ENCODE data around the gene CYBA. TPM values are rescaled to one million over a fixed set of nuclear protein-coding genes. Genes with fewer than 3 reads are reported as not detected.

CYBA gene
- polyA plus RNA-seq, 3 donors = 1,168 to 2,376 (median 2,092) TPM

- no peak for DNase-seq
- WGBS (ENCODE audit: insufficient coverage) = 96% methylated on average over 16 of the region's 18 CpGs
- peaks cover 67 to 88% of the 10 kb centered on the region in 2 donors for H3K36me3 ChIP-seq (replicated peaks in 1 of 2; ENCODE audit: control insufficient read depth in 1 of 2, insufficient read depth in 2 of 2, low read length in 2 of 2)
- Mint-ChIP-seq H3K4me1 (no peaks in the 10 kb centered on the region), H3K9me3 (no peaks in the 10 kb centered on the region), H3K27me3 (ENCODE audit: low read depth in 3 of 3) (peaks cover 0 to 6% (median 2%) of the 10 kb centered on the region in 3 donors), H3K36me3 (peaks cover 77 to 92% of the 10 kb centered on the region in 2 donors), H3K4me3 (no peak overlapping the region), H3K27ac (no peak overlapping the region)
- peaks cover 26% of the 10 kb centered on the region for H4K20me1 ChIP-seq (ENCODE audit: insufficient read depth, low read length)
- no peak overlapping the region for H3K4me3 ChIP-seq (replicated peaks in 1 of 3; ENCODE audit: low read depth in 2 of 3, low read length in 3 of 3)
- no peaks in the 10 kb centered on the region for H3K9me3 ChIP-seq (replicated peaks in 1 of 2; ENCODE audit: control insufficient read depth in 1 of 2, insufficient read depth in 1 of 2, low read length in 2 of 2)
- no peak for TF ChIP-seq CTCF (IDR thresholded peaks at IDR 0.05)
- H2AFZ ChIP-seq (ENCODE audit: insufficient read depth, low read depth, low read length, poor library complexity, severe bottlenecking) = no peak overlapping the region
- H3K4me2 ChIP-seq (replicated peaks; ENCODE audit: extremely low read depth, low read length, poor library complexity, severe bottlenecking) = no peak overlapping the region
- no peak overlapping the region for H3K27ac ChIP-seq (ENCODE audit: low read depth in 1 of 2, low read length in 2 of 2)
- intact Hi-C loops (cut with micrococcal nuclease) = no loop called here
- no peaks in the 10 kb centered on the region for H3K4me1 ChIP-seq (ENCODE audit: control insufficient read depth in 1 of 2, insufficient read depth in 2 of 2, low read length in 2 of 2)
- peaks cover 4% of the 10 kb centered on the region for H3K79me2 ChIP-seq (ENCODE audit: insufficient read depth, low read length)
- H3K27me3 ChIP-seq (ENCODE audit: control insufficient read depth in 2 of 2, insufficient read depth in 2 of 2, low read length in 2 of 2) = no peaks in the 10 kb centered on the region
- H3K9ac ChIP-seq (ENCODE audit: insufficient read depth, low read length, poor library complexity, severe bottlenecking) = no peak overlapping the region
These were observed 26.4 kb downstream of the CYBA start for GRCh38 chr16:88624481-88624880.

GRCh38 chr16:88623858-88624257 lies 27.0 kb downstream of the CYBA start:
- peaks cover 0 to 6% (median 2%) of the 10 kb centered on the region in 3 donors for H3K27me3 Mint-ChIP-seq (ENCODE audit: low read depth in 3 of 3)
- Histone ChIP-seq H3K9me3 (replicated peaks in 1 of 2; ENCODE audit: control insufficient read depth in 1 of 2, insufficient read depth in 1 of 2, low read length in 2 of 2) (no peaks in the 10 kb centered on the region), H2AFZ (ENCODE audit: insufficient read depth, low read depth, low read length, poor library complexity, severe bottlenecking) (no peak overlapping the region), H4K20me1 (ENCODE audit: insufficient read depth, low read length) (peaks cover 32% of the 10 kb centered on the region), H3K79me2 (ENCODE audit: insufficient read depth, low read length) (peaks cover 7% of the 10 kb centered on the region), H3K36me3 (replicated peaks in 1 of 2; ENCODE audit: control insufficient read depth in 1 of 2, insufficient read depth in 2 of 2, low read length in 2 of 2) (peaks cover 72 to 92% of the 10 kb centered on the region in 2 donors), H3K27me3 (ENCODE audit: control insufficient read depth in 2 of 2, insufficient read depth in 2 of 2, low read length in 2 of 2) (no peaks in the 10 kb centered on the region), H3K9ac (ENCODE audit: insufficient read depth, low read length, poor library complexity, severe bottlenecking) (no peak overlapping the region), H3K4me2 (replicated peaks; ENCODE audit: extremely low read depth, low read length, poor library complexity, severe bottlenecking) (no peak overlapping the region), H3K4me1 (ENCODE audit: control insufficient read depth in 1 of 2, insufficient read depth in 2 of 2, low read length in 2 of 2) (no peaks in the 10 kb centered on the region), H3K4me3 (replicated peaks in 1 of 3; ENCODE audit: low read depth in 2 of 3, low read length in 3 of 3) (no peak overlapping the region), H3K27ac (ENCODE audit: low read depth in 1 of 2, low read length in 2 of 2) (no peak overlapping the region)
- peak overlapping the region in 1 of 7 donors; percentile 18 for H3K27ac Mint-ChIP-seq
- 93% methylated on average over 5 of the region's 13 CpGs for WGBS (ENCODE audit: insufficient coverage)
- no peak for TF ChIP-seq CTCF (IDR thresholded peaks at IDR 0.05)
- H3K36me3 Mint-ChIP-seq = peaks cover 78 to 92% of the 10 kb centered on the region in 2 donors
- no peaks in the 10 kb centered on the region for H3K9me3 Mint-ChIP-seq
- intact Hi-C loops (cut with micrococcal nuclease) = no loop called here
- H3K4me3 Mint-ChIP-seq = no peak overlapping the region
- DNase-seq = no peak
- no peaks in the 10 kb centered on the region for H3K4me1 Mint-ChIP-seq

Data from CD14-positive monocyte (primary cell).